Gastrocnemius medialis (tissue), 4 donors: ENCODE results near the gene FCER2. TPM values are rescaled to one million over a fixed set of nuclear protein-coding genes. Genes with fewer than 3 reads are reported as not detected.

Source experiments
- ATAC-seq, 2 donors: fragments of 150-250 bp; one replicate each; pipeline ENCODE4 v1.9.1; 2016
- DNase-seq, 2 donors: peaks; one replicate each; pipeline ENCODE4 v3.0.0-alpha.2; 2019
- H3K27ac ChIP-seq, 4 donors: fragments of 200-600 bp; sonication (generic); 1 replicate in 1 of 4; 2 replicates in 3 of 4; pipeline ENCODE4 v1.5.1; 2016 to 2018; ENCODE audit warnings: mild to moderate bottlenecking in 2 of 4, moderate library complexity in 1 of 4
- H3K27me3 ChIP-seq, 3 donors: fragments of 200-600 bp; sonication (generic) in 2 of 3; 1 replicate in 1 of 3; 2 replicates in 2 of 3; pipeline versions ENCODE4 v1.5.1 to v1.6.0; 2016 to 2019; ENCODE audit warnings: mild to moderate bottlenecking in 1 of 3, moderate library complexity in 1 of 3
- H3K36me3 ChIP-seq, 2 donors: fragments of 200-600 bp; sonication (generic) in 1 of 2; one replicate each; pipeline ENCODE4 v1.5.1; 2017 to 2018
- H3K4me1 ChIP-seq, 2 donors: fragments of 200-600 bp; sonication (generic) in 1 of 2; one replicate each; pipeline ENCODE4 v1.5.1; 2016 to 2017; ENCODE audit warnings: mild to moderate bottlenecking in 2 of 2
- H3K4me3 ChIP-seq, 4 donors: fragments of 200-600 bp; sonication (generic) in 3 of 4; 1 replicate in 1 of 4; 2 replicates in 3 of 4; pipeline ENCODE4 v1.5.1; 2016 to 2019; ENCODE audit warnings: mild to moderate bottlenecking in 2 of 4
- H3K9me3 ChIP-seq, 3 donors: fragments of 200-600 bp; sonication (generic) in 2 of 3; 1 replicate in 1 of 3; 2 replicates in 2 of 3; pipeline ENCODE4 v1.5.1; 2016 to 2019
- CTCF ChIP-seq, 5 experiments: fragments of 450-650 bp in 3 of 5; fragments of 200-600 bp in 2 of 5; sonication (generic) in 2 of 5; IDR thresholded peaks in 4 of 5; conservative IDR thresholded peaks in 1 of 5; 1 replicate in 4 of 5; 2 replicates in 1 of 5; pipeline ENCODE4 v1.5.1; 2016 to 2019; ENCODE audit warnings: antibody characterized with exemption in 5 of 5, mild to moderate bottlenecking in 3 of 5, moderate library complexity in 3 of 5
- POLR2A ChIP-seq, 2 donors: fragments of 450-650 bp; IDR thresholded peaks; one replicate each; pipeline ENCODE4 v1.6.1; 2017; ENCODE audit warnings: antibody characterized with exemption in 2 of 2, mild to moderate bottlenecking in 2 of 2, moderate library complexity in 2 of 2
- in situ Hi-C, 4 donors: fragments of 200-750 bp; cut with MboI; loops; one replicate each; pipeline versions ENCODE4 v1.15.0 to v1.8.0; 2017; ENCODE audit warnings: low sequenced_read_pairs in 4 of 4
- intact Hi-C: fragments of 100-400 bp; cut with DNase I; formaldehyde crosslinking; loops from one replicate; pipeline ENCODE4 v1.15.1; 2023; ENCODE audit warnings: low total_unique reads
- total RNA-seq, 4 donors: library from RNA; depleted of rRNA; stranded (reverse); fragments of >200 nt; gene quantifications; one replicate each; pipeline versions ENCODE4 v1.1.0 to v1.2.3, GENCODE V29; 2016

FCER2 gene
- total RNA-seq, 4 donors from 2014 or later: not detected

- H3K27me3 ChIP-seq: peaks cover 0 to 7% (median 5%) of the 10 kb centered on the region in 3 donors
- H3K4me3 ChIP-seq: no peak overlapping the region
- no peaks in the 10 kb centered on the region for H3K9me3 ChIP-seq
- H3K4me1 ChIP-seq: no peaks in the 10 kb centered on the region
- DNase-seq (no peak), ATAC-seq (no peak)
- no peak overlapping the region for H3K27ac ChIP-seq
- in situ Hi-C loops: no loop called here
- H3K36me3 ChIP-seq: no peaks in the 10 kb centered on the region
- intact Hi-C loops: no loop called here
- TF ChIP-seq POLR2A (IDR thresholded peaks at IDR 0.05): no peak
- TF ChIP-seq CTCF (IDR thresholded peaks at IDR 0.05 in 4 of 5, conservative IDR thresholded peaks at IDR 0.05 in 1 of 5): no peak
Observed at GRCh38 chr19:7663706-7664105, 38.2 kb downstream of the FCER2 start.

GRCh38 chr19:7662657-7663056 lies 39.3 kb downstream of the FCER2 start:
- TF ChIP-seq POLR2A (IDR thresholded peaks at IDR 0.05): no peak
- no peak for TF ChIP-seq CTCF (IDR thresholded peaks at IDR 0.05 in 4 of 5, conservative IDR thresholded peaks at IDR 0.05 in 1 of 5)
- H3K9me3 ChIP-seq: no peaks in the 10 kb centered on the region
- ATAC-seq (no peak), DNase-seq (no peak)
- intact Hi-C loops: no loop called here
- no peaks in the 10 kb centered on the region for H3K36me3 ChIP-seq
- H3K27ac ChIP-seq: no peak overlapping the region
- H3K27me3 ChIP-seq: peaks cover 0 to 7% (median 5%) of the 10 kb centered on the region in 3 donors
- H3K4me3 ChIP-seq: no peak overlapping the region
- in situ Hi-C loops: no loop called here
- no peaks in the 10 kb centered on the region for H3K4me1 ChIP-seq

GRCh38 chr19:7661744-7662538 lies 40.0 kb downstream of the FCER2 start:
- H3K27me3 ChIP-seq: peaks cover 0 to 7% (median 5%) of the 10 kb centered on the region in 3 donors
- H3K4me1 ChIP-seq: no peaks in the 10 kb centered on the region
- TF ChIP-seq CTCF (IDR thresholded peaks at IDR 0.05 in 4 of 5, conservative IDR thresholded peaks at IDR 0.05 in 1 of 5): no peak
- TF ChIP-seq POLR2A (IDR thresholded peaks at IDR 0.05): no peak
- H3K36me3 ChIP-seq: no peaks in the 10 kb centered on the region
- intact Hi-C loops (no loop called here), in situ Hi-C loops (no loop called here)
- H3K9me3 ChIP-seq: no peaks in the 10 kb centered on the region
- DNase-seq: no peak
- no peak overlapping the region for H3K4me3 ChIP-seq
- ATAC-seq: no peak
- no peak overlapping the region for H3K27ac ChIP-seq

DNA sequence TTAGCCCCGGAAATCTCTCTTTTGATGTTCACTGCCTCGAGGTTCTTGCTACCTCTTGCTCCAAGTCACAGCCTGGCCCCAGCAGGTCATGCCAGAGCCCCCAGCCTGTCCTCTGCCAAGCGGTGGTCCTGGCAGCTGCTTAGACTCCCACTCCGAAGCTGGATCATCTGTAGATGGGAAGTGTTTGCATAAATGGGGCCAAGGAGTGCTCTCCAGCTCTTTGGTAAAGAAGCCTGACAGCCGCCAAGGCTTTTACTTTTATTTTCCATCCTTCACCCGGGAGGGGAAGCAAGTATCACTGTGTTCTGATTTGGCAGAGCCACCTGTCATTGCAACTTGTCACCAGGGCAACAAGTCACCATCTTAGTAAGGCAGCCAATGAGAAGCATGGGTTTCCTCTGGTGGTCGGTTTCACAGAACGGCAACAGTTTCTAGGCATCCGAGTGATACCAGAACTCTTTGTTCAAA lies 43.7 kb downstream of the FCER2 start:
- no peak overlapping the region for H3K4me3 ChIP-seq
- no peak for DNase-seq
- no peaks in the 10 kb centered on the region for H3K36me3 ChIP-seq
- TF ChIP-seq POLR2A (IDR thresholded peaks at IDR 0.05) (no peak), CTCF (IDR thresholded peaks at IDR 0.05 in 4 of 5, conservative IDR thresholded peaks at IDR 0.05 in 1 of 5) (no peak)
- no peak overlapping the region for H3K27ac ChIP-seq
- H3K27me3 ChIP-seq: peaks cover 0 to under 1% (median 0%) of the 10 kb centered on the region in 3 donors
- no peaks in the 10 kb centered on the region for H3K9me3 ChIP-seq
- no peak for ATAC-seq
- intact Hi-C loops (no loop called here), in situ Hi-C loops (loop anchor here in 1 of 4 donors (10.0 kb wide), 1 partner anchor 147 kb away; no protein-coding TSS in a partner anchor)
- no peaks in the 10 kb centered on the region for H3K4me1 ChIP-seq
